ENCODE results near the gene ZDHHC20.

Gene ZDHHC20

DNA sequence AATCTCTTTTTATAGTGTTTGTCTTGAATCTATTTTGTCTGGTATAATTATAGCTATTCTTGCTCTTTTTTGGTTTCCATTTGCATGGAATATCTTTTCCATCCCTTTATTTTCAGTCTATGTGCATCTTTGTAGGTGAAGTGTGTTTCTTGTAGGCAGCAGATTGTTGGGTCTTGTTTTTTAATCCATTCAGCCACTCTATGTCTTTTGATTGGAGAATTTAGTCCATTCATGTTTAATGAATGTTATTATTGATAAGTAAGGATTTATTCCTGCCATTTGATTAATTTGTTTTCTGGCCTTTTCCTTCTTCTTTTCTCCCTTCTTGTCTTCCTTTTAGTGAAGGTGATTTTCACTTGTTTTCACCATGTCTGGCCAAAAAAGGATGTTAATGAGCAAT, 11.7 kb upstream of the ZDHHC20 start:
- TF ChIP-seq, protein P1, sequence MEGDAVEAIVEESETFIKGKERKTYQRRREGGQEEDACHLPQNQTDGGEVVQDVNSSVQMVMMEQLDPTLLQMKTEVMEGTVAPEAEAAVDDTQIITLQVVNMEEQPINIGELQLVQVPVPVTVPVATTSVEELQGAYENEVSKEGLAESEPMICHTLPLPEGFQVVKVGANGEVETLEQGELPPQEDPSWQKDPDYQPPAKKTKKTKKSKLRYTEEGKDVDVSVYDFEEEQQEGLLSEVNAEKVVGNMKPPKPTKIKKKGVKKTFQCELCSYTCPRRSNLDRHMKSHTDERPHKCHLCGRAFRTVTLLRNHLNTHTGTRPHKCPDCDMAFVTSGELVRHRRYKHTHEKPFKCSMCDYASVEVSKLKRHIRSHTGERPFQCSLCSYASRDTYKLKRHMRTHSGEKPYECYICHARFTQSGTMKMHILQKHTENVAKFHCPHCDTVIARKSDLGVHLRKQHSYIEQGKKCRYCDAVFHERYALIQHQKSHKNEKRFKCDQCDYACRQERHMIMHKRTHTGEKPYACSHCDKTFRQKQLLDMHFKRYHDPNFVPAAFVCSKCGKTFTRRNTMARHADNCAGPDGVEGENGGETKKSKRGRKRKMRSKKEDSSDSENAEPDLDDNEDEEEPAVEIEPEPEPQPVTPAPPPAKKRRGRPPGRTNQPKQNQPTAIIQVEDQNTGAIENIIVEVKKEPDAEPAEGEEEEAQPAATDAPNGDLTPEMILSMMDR (IDR thresholded peaks at IDR 0.05; ENCODE audit: low read depth, low read length, poor library complexity, severe bottlenecking) = no peak
- no peak for TF ChIP-seq EZH2phosphoT487 (IDR thresholded peaks at IDR 0.05; ENCODE audit: borderline replicate concordance, low read length)
- Histone ChIP-seq H3K79me2 (ENCODE audit: control insufficient read depth, low read length) (no peaks in the 10 kb centered on the region), H3K9me3 (ENCODE audit: control insufficient read depth, insufficient read depth, low read length) (no peaks in the 10 kb centered on the region)

DNA sequence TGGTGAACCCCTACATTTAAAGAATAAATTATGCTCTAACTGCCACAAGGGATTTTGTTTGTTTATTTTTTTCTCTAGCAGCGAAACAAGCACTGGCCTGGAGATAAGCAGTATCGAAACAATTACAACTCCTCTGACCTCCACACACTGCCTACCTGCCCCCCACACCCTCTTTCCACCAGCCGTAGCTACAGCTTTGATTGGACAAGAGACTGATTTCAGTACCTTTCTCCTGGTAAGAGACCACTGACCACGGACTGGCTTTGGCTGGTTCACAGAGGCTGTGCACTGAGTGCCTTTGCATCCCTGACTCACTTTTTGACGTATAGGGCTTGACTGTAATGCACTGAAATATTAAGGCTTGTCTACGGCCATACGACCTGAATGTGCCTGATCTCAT, 7.4 kb upstream of the ZDHHC20 start:
- no peaks in the 10 kb centered on the region for H3K36me3 ChIP-seq (ENCODE audit: control insufficient read depth, low read length)
- H4K20me1 ChIP-seq (ENCODE audit: control insufficient read depth, insufficient read depth, low read depth, low read length) = no peaks in the 10 kb centered on the region
- no peak for TF ChIP-seq EZH2phosphoT487 (IDR thresholded peaks at IDR 0.05; ENCODE audit: borderline replicate concordance, low read length)
- TF ChIP-seq, protein P1 (IDR thresholded peaks at IDR 0.05; ENCODE audit: low read depth, low read length, poor library complexity, severe bottlenecking) = no peak
- H3K9me3 ChIP-seq (ENCODE audit: control insufficient read depth, insufficient read depth, low read length) = no peaks in the 10 kb centered on the region
- no peaks in the 10 kb centered on the region for H3K9me2 ChIP-seq (replicated peaks; ENCODE audit: control insufficient read depth, low read length)
- H3K27ac ChIP-seq (ENCODE audit: low read depth, low read length) = no peak overlapping the region
- no peak overlapping the region for H3K4me3 ChIP-seq (ENCODE audit: low read length)
- H3K79me2 ChIP-seq (ENCODE audit: control insufficient read depth, low read length) = no peaks in the 10 kb centered on the region
- no peaks in the 10 kb centered on the region for H3K4me1 ChIP-seq (ENCODE audit: control insufficient read depth, low read length)
- 0 out of 2 replicates have a peak, but pooled peaks cover 5% of the 10 kb centered on the region for H3K27me3 ChIP-seq (ENCODE audit: control insufficient read depth, low read length)
- no peaks in the 10 kb centered on the region for H3F3A ChIP-seq (ENCODE audit: control insufficient read depth, insufficient read depth)
- no peak overlapping the region for H3K4me2 ChIP-seq (ENCODE audit: low read length)

More for the DNA sequence above, 11.7 kb upstream of the ZDHHC20 start:
- Histone ChIP-seq H3F3A (ENCODE audit: control insufficient read depth, insufficient read depth) (no peaks in the 10 kb centered on the region), H3K27me3 (ENCODE audit: control insufficient read depth, low read length) (0 out of 2 replicates have a peak, but pooled peaks cover 5% of the 10 kb centered on the region), H3K4me1 (ENCODE audit: control insufficient read depth, low read length) (no peaks in the 10 kb centered on the region), H3K4me2 (ENCODE audit: low read length) (no peak overlapping the region), H3K9me2 (replicated peaks; ENCODE audit: control insufficient read depth, low read length) (no peaks in the 10 kb centered on the region), H4K20me1 (ENCODE audit: control insufficient read depth, insufficient read depth, low read depth, low read length) (no peaks in the 10 kb centered on the region), H3K36me3 (ENCODE audit: control insufficient read depth, low read length) (no peaks in the 10 kb centered on the region), H3K4me3 (ENCODE audit: low read length) (no peak overlapping the region), H3K27ac (ENCODE audit: low read depth, low read length) (no peak overlapping the region)

DNA sequence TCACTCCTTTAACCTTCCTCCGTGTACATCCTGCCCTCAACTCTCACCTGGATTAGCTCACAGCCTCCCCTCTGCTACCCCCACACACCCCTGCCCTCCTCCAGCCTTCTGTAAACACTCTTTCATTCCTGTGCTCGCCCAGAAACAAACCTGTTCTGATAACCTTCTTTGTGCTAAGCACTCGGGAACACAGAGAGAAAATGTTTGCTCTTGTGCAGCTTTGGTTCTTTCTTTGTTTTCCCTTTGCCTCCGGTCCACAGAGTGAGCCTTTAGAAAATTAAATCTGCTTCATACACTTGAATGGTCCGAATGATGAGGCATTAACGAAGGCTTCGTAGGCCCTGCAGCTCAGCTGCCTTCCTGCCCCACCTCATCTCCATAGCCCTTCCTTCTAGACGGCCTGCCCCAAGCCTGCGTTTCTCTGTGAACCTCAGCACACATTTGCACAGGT, 6.6 kb upstream of the ZDHHC20 start:
- Histone ChIP-seq H3K27me3 (ENCODE audit: control insufficient read depth, low read length) (0 out of 2 replicates have a peak, but pooled peaks cover 5% of the 10 kb centered on the region), H3K9me3 (ENCODE audit: control insufficient read depth, insufficient read depth, low read length) (no peaks in the 10 kb centered on the region), H3K27ac (ENCODE audit: low read depth, low read length) (no peak overlapping the region), H3K4me3 (ENCODE audit: low read length) (no peak overlapping the region), H3K4me1 (ENCODE audit: control insufficient read depth, low read length) (no peaks in the 10 kb centered on the region), H4K20me1 (ENCODE audit: control insufficient read depth, insufficient read depth, low read depth, low read length) (no peaks in the 10 kb centered on the region), H3K79me2 (ENCODE audit: control insufficient read depth, low read length) (no peaks in the 10 kb centered on the region), H3K4me2 (ENCODE audit: low read length) (no peak overlapping the region), H3K9me2 (replicated peaks; ENCODE audit: control insufficient read depth, low read length) (no peaks in the 10 kb centered on the region), H3K36me3 (ENCODE audit: control insufficient read depth, low read length) (no peaks in the 10 kb centered on the region), H3F3A (ENCODE audit: control insufficient read depth, insufficient read depth) (no peaks in the 10 kb centered on the region)
- TF ChIP-seq, protein P1 (IDR thresholded peaks at IDR 0.05; ENCODE audit: low read depth, low read length, poor library complexity, severe bottlenecking) = no peak
- no peak for TF ChIP-seq EZH2phosphoT487 (IDR thresholded peaks at IDR 0.05; ENCODE audit: borderline replicate concordance, low read length)

All from DOHH2 (cell line).